Lower leg skin (tissue), 3 donors: Measurements from ENCODE around the gene TMEM187.

Experiments
- POLR2A ChIP-seq, 2 donors: fragments of 450-650 bp; IDR thresholded peaks; one replicate each; pipeline ENCODE4 v1.6.1; 2016 to 2017; ENCODE audit warnings: antibody characterized with exemption in 2 of 2, mild to moderate bottlenecking in 1 of 2, moderate library complexity in 1 of 2
- TF ChIP-seq, protein P1 (sequence below), 3 donors: fragments of 450-650 bp; IDR thresholded peaks; one replicate each; pipeline ENCODE4 v1.5.1; 2016; ENCODE audit warnings: antibody characterized with exemption in 3 of 3, mild to moderate bottlenecking in 3 of 3, moderate library complexity in 2 of 3

DNA sequence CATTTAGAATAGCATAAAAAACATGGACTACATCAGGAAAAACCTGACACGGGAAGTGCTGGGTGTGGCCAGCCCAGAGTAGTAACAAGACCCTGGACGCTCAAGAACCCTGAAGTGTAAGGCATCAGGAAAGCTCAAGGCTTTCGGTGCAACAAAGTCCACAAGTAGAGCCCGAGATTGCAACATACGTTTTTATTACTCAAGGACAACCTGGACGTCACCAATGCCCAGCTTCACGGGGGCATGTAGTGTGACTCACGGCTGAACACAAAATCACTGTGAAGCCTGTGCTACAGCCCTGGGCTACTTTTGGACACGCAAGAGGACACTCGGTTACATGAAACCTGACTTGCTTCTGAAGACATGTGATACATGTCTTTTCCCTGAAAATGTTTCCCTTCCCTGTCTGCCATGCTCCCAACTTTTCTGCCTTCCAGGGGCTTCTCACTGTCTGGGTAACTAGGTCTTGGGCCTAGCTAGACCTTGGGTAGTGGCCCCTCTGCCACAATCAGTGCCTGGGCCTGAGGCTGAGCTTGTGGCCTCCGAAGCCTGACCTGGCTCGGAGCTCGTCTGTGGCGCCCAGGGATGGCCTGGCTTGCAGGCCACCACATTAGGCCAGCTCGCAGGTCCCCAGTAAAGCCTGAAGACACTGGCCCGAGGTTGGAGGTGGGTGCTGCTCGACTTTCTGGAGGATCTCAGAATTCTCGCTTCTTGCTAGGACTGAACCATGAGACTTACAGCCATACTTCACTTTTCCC is 38.0 kb downstream of the TMEM187 start:
- TF ChIP-seq POLR2A (IDR thresholded peaks at IDR 0.05), result no peak
- TF ChIP-seq, protein P1, sequence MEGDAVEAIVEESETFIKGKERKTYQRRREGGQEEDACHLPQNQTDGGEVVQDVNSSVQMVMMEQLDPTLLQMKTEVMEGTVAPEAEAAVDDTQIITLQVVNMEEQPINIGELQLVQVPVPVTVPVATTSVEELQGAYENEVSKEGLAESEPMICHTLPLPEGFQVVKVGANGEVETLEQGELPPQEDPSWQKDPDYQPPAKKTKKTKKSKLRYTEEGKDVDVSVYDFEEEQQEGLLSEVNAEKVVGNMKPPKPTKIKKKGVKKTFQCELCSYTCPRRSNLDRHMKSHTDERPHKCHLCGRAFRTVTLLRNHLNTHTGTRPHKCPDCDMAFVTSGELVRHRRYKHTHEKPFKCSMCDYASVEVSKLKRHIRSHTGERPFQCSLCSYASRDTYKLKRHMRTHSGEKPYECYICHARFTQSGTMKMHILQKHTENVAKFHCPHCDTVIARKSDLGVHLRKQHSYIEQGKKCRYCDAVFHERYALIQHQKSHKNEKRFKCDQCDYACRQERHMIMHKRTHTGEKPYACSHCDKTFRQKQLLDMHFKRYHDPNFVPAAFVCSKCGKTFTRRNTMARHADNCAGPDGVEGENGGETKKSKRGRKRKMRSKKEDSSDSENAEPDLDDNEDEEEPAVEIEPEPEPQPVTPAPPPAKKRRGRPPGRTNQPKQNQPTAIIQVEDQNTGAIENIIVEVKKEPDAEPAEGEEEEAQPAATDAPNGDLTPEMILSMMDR (IDR thresholded peaks at IDR 0.05), result no peak
